ENCODE measurements around the gene NT5DC4. TPM values are rescaled to one million over a fixed set of nuclear protein-coding genes. Genes with fewer than 3 reads are reported as not detected.

NT5DC4 gene
- total RNA-seq, 1 donor from 2014 or later = not detected

DNA sequence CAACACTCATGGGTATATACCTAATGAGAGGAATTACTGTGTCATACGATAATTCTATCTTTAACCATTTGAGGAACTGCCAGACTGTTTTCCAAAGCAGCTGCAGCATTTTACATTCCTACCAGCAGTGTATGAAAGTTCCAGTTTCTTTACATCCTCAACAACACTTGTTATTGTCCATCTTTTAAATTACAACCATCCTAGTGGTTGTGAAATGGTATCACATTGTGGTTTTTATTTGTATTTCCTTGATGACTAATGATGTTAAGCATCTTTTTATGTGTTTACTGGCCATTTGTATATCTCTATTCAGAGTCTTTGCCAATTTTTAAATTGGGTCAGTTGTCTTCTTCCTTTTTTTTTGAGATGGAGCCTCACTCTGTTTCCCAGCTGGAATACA lies 47.6 kb downstream of the NT5DC4 start:
- no peak overlapping the region for H3K4me3 ChIP-seq (ENCODE audit: low read depth, low read length)
- DNase-seq (ENCODE audit: low read depth) (peak; percentile 73), FAIRE-seq (no peak)
- TF ChIP-seq, protein P1, sequence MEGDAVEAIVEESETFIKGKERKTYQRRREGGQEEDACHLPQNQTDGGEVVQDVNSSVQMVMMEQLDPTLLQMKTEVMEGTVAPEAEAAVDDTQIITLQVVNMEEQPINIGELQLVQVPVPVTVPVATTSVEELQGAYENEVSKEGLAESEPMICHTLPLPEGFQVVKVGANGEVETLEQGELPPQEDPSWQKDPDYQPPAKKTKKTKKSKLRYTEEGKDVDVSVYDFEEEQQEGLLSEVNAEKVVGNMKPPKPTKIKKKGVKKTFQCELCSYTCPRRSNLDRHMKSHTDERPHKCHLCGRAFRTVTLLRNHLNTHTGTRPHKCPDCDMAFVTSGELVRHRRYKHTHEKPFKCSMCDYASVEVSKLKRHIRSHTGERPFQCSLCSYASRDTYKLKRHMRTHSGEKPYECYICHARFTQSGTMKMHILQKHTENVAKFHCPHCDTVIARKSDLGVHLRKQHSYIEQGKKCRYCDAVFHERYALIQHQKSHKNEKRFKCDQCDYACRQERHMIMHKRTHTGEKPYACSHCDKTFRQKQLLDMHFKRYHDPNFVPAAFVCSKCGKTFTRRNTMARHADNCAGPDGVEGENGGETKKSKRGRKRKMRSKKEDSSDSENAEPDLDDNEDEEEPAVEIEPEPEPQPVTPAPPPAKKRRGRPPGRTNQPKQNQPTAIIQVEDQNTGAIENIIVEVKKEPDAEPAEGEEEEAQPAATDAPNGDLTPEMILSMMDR (IDR thresholded peaks at IDR 0.05; ENCODE audit: insufficient read depth, low read length, severe bottlenecking) = no peak
- no peaks in the 10 kb centered on the region for H3K36me3 ChIP-seq (ENCODE audit: control insufficient read depth, insufficient read depth, low read length)
- no peaks in the 10 kb centered on the region for H3K27me3 ChIP-seq (ENCODE audit: control insufficient read depth, insufficient read depth, low read length)

DNA sequence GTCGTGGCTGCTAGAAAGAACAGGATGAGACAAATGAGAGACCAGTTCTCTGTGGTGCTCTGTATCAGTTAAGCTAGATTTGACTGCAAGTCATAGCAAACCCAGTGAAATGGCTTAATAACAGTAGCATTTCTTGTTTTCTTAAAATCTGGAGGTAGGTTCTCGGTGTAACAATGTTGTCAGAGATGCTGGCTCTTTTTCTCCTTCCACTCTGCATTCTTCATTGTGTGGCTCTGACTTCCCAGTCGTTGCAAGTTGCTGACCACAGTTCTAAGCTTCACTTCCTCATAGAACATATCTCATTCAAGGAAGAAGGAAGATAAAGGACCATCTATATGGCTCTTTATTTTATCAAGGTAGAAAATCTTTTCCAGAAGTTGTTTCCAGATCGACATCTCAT lies 51.5 kb downstream of the NT5DC4 start:
- DNase-seq (ENCODE audit: low read depth) (no peak), FAIRE-seq (peak; percentile 13)
- TF ChIP-seq, protein P1 (IDR thresholded peaks at IDR 0.05; ENCODE audit: insufficient read depth, low read length, severe bottlenecking) = no peak

DNA sequence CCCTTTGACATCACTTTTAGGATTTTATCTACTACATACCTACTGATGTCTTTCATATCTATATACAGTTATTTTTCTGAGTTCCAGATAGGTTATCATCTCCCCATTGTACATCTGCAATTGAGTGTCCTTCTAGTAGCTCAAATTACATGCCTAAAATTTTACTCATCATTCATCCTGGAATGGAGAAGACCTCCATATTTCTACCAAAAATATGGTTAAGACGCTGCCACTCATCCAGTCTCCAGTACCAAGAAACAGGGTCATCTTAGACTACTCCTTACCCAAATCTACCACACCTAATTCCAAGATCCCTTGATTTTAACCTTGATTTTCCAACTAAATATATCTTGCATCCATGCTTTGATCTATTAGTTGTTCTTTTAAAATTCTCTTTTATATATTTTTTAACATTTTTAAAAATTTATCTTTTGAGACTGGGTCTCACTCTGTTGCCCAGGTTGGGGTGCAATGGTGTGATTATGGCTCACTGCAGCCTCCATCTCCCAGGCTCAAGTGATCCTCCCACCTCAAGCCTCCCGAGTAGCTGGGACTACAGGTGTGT lies 52.2 kb downstream of the NT5DC4 start:
- TF ChIP-seq, protein P1 (IDR thresholded peaks at IDR 0.05; ENCODE audit: insufficient read depth, low read length, severe bottlenecking) = no peak
- H3K36me3 ChIP-seq (ENCODE audit: control insufficient read depth, insufficient read depth, low read length) = peaks cover 9% of the 10 kb centered on the region
- H3K4me3 ChIP-seq (ENCODE audit: low read depth, low read length) = no peak overlapping the region
- FAIRE-seq (no peak), DNase-seq (ENCODE audit: low read depth) (no peak)
- H3K27me3 ChIP-seq (ENCODE audit: control insufficient read depth, insufficient read depth, low read length) = no peaks in the 10 kb centered on the region

More for the DNA sequence above, 51.5 kb downstream of the NT5DC4 start:
- H3K4me3 ChIP-seq (ENCODE audit: low read depth, low read length) = no peak overlapping the region
- H3K27me3 ChIP-seq (ENCODE audit: control insufficient read depth, insufficient read depth, low read length) = no peaks in the 10 kb centered on the region
- peaks cover 6% of the 10 kb centered on the region for H3K36me3 ChIP-seq (ENCODE audit: control insufficient read depth, insufficient read depth, low read length)

DNA sequence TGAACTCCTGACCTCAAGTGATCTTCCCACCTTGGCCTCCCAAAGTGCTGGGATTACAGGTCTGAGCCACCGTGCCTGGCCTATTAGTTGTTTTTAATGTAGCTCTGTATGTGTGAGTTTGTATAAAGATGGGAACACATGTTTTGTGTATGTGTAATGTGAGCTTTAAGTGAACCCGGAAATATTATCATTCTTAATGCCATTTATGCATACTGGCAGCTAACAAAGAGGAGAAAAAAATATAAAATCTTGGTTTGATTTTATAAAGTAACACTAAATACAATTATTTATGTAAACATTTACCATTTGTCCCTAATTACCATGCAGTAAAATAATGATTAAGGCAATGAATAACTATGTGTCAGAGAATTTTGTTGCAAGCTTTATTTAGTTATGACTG lies 52.7 kb downstream of the NT5DC4 start:
- no peaks in the 10 kb centered on the region for H3K27me3 ChIP-seq (ENCODE audit: control insufficient read depth, insufficient read depth, low read length)
- TF ChIP-seq, protein P1 (IDR thresholded peaks at IDR 0.05; ENCODE audit: insufficient read depth, low read length, severe bottlenecking) = no peak
- no peak overlapping the region for H3K4me3 ChIP-seq (ENCODE audit: low read depth, low read length)
- DNase-seq (ENCODE audit: low read depth) (peak; percentile 67), FAIRE-seq (no peak)
- H3K36me3 ChIP-seq (ENCODE audit: control insufficient read depth, insufficient read depth, low read length) = peaks cover 9% of the 10 kb centered on the region

DNA sequence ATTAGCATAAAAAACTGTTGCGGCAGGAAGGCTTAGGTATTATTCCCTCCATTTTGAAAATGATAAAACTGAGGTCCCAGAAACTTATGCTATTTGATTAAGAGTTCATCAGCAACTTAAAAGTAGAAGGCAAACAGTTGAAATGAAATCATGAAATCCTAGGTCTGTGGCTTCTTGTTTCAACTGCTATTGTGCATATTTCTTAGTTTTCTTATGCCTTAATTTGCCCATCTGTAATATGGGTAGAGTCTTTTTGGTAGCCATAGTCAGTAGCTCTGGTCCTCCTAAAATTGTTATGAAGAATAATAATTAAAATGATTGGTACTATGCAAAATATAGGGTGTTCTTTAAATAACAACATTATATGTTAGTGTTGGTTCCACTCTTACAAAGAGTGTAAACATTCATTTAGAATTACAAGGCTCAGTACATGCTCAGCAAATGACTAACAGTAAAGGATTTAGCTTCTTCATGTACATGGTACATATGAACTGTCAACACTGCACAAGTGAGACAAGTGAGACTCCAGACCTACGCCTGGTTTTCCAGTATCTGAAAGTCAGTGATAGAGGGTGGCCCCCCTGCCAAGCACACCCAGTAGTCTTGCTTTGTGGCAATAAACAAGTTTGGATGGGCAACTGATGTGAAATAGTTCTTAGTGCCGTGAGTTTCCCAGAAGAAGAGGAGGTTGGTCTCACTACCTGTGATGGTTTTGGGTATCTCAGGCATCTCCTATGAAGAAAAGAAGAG lies 53.9 kb downstream of the NT5DC4 start:
- TF ChIP-seq, protein P1 (IDR thresholded peaks at IDR 0.05; ENCODE audit: insufficient read depth, low read length, severe bottlenecking) = no peak
- no peaks in the 10 kb centered on the region for H3K27me3 ChIP-seq (ENCODE audit: control insufficient read depth, insufficient read depth, low read length)
- FAIRE-seq = no peak
- no peak overlapping the region for H3K4me3 ChIP-seq (ENCODE audit: low read depth, low read length)
- no peak for DNase-seq (ENCODE audit: low read depth)
- peaks cover 12% of the 10 kb centered on the region for H3K36me3 ChIP-seq (ENCODE audit: control insufficient read depth, insufficient read depth, low read length)

Data from bronchial epithelial cell (primary cell).